ENCODE measurements around the gene DGCR8.

- TF ChIP-seq, protein P1, sequence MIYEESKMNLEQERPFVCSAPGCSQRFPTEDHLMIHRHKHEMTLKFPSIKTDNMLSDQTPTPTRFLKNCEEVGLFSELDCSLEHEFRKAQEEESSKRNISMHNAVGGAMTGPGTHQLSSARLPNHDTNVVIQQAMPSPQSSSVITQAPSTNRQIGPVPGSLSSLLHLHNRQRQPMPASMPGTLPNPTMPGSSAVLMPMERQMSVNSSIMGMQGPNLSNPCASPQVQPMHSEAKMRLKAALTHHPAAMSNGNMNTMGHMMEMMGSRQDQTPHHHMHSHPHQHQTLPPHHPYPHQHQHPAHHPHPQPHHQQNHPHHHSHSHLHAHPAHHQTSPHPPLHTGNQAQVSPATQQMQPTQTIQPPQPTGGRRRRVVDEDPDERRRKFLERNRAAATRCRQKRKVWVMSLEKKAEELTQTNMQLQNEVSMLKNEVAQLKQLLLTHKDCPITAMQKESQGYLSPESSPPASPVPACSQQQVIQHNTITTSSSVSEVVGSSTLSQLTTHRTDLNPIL (CRISPR knock-in tag; IDR thresholded peaks at IDR 0.05; ENCODE audit: low read depth) = no peak
- no peak; the same call in 1 of the 2 replicates for TF ChIP-seq TCF4 (CRISPR knock-in tag; IDR thresholded peaks at IDR 0.05; ENCODE audit: borderline replicate concordance)
- TF ChIP-seq ZFP30 (CRISPR knock-in tag; IDR thresholded peaks at IDR 0.05) = no peak
- TF ChIP-seq ISL1 (CRISPR knock-in tag; IDR thresholded peaks at IDR 0.05) = no peak
- no peak for TF ChIP-seq GLIS3 (CRISPR knock-in tag; IDR thresholded peaks at IDR 0.05)
- no peak for TF ChIP-seq SNAI2 (CRISPR knock-in tag; IDR thresholded peaks at IDR 0.05)
- TF ChIP-seq ZFP3 (CRISPR knock-in tag; IDR thresholded peaks at IDR 0.05) = no peak
- no peak for TF ChIP-seq CSRNP3 (CRISPR knock-in tag; IDR thresholded peaks at IDR 0.05)
- TF ChIP-seq, protein P2, sequence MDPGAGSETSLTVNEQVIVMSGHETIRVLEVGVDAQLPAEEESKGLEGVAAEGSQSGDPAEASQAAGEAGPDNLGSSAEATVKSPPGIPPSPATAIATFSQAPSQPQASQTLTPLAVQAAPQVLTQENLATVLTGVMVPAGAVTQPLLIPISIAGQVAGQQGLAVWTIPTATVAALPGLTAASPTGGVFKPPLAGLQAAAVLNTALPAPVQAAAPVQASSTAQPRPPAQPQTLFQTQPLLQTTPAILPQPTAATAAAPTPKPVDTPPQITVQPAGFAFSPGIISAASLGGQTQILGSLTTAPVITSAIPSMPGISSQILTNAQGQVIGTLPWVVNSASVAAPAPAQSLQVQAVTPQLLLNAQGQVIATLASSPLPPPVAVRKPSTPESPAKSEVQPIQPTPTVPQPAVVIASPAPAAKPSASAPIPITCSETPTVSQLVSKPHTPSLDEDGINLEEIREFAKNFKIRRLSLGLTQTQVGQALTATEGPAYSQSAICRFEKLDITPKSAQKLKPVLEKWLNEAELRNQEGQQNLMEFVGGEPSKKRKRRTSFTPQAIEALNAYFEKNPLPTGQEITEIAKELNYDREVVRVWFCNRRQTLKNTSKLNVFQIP (CRISPR knock-in tag; IDR thresholded peaks at IDR 0.05; ENCODE audit: borderline replicate concordance, low read depth) = no peak
- TF ChIP-seq ARNTL (CRISPR knock-in tag; IDR thresholded peaks at IDR 0.05; ENCODE audit: borderline replicate concordance, low read depth) = no peak
- no peak for TF ChIP-seq PATZ1 (CRISPR knock-in tag; IDR thresholded peaks at IDR 0.05; ENCODE audit: borderline replicate concordance)
Observed at GRCh38 chr22:20135265-20135664, 55.2 kb downstream of the DGCR8 start.

All from SK-N-SH treated with all-trans-retinoic acid at 6 μM for 48 hours (cell line).